Activated CD4-positive, alpha-beta T cell treated with anti-CD3 and anti-CD28 coated beads for 48 hours (primary cell): ENCODE measurements around the gene ATP12A.

ENCODE experiments used
- DNase-seq: peaks from one replicate; pipeline ENCODE4 v3.0.0-alpha.2; 2020

The ATP12A gene

DNA sequence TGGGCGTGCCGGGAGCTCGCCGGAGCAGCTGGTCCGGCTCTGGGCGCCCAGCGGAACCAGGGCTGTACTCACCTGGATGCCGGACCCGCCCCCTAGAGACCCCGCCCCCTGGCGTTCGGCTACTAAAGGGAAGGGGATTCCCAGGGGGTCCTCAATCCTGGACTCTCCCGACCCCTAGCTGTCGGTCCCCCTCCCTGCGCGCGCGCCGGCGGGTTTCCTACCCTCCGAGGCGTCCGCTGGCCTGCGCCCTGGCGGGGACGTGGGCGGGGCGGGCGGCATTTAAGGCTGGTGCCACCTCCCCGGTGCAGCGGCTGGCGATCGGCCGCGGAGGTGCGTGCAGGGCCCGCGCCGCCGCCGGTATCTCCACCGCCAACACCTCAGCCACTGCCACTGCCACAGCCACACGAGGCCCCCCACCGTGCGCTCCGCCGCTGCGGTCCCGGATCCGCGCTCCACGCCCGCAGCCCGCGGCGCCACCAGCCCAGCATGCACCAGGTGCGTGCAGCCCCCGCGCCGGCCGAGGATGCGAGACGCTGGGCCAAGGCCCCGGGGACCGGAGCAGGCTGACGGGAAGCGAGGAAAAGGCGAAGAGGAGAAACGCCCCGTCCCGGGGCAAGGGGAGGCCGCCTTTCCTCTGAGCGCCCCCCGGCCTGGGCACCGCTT lies at the start of gene ATP12A:
ATP12A (plus strand) TSS at position 151 of the 663 bp plus-strand sequence; CDS start at position 487, 336 bp downstream.
- DNase-seq = peak; percentile 46

DNA sequence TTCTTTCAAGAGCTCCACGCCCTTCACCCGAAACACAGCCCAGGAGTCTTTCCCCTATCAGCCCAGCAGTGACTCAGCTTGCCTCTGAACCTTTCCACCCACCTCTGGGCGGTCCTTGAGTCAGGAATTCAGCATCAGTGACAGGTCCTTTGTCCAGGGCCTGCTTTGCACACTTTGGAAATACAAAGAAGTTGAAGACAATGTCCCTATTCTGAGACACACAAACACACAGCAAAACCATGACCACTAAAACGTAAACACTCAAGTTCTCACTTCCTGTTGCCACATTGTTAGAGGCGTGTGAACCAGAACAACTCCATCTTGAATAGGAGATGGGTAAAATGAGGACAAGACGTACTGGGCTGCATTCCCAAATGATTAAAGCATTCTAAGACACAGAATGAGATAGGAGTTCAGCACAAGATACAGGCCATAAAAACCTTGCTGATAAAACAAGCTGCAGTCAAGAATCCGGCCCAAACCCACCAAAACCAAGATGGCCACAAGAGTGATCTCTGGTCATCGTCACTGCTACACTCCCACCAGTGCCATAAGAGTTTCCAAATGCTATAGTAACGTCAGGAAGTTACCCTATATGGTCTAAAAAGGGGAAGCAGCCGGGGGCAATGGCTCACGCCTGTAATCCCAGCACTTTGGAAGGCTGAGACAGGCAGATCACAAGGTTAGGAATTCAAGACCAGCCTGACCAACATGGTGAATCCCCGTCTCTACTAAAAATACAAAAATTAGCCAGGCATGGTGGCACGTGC lies 49.2 kb upstream of the ATP12A start:
- DNase-seq = no peak

DNA sequence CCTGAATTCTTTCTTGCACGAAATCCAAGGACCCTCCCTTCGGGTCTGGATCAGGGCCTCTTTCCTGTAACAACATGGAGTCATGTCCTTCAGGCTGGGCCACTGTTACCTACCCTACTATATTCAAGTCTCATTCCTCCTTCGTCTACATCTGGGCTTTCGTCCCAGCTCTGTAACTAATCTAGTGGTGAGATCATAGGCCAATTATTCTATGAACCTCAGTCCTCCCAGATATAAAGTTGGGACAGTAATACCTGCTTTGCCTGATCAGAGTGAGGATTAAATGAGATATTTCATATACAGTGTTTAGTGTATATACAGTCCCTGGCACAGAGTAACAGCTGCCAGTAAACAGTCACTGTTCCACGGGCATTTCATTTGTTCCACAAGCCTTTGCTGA lies 48.3 kb upstream of the ATP12A start:
- DNase-seq = no peak

DNA sequence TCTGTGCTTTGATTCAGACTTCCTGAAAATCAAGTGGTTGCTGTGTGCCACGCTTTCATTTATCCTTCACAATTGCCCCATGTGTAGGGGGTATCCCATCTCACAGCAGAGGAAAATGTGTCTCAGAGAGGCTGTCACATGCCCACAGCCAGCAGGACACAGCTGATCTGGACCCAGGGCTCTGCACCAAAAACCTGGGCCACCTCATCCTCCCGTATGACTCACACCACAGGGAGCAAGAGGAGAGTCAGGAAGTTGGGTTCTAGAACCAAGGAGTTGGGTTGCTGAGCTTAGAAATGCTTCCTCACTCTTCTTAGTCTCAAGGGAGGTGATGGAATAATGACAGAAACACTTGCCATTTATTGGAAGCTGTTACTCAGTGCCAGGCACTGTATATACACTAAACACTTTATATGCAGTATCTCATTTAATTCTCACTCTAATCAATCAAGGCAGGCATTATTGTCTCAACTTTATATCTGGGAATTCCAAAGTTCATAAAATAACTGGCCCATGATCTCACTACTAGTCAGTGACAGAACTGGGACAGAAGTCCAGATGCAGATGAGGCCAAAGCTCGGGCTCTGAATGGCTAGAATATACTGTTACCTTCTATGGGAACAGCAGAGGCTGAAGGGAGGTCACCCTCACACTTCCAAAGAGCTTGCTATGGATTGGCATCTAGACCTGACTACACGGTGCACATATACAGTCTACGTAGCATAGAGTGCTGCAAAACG lies 47.7 kb upstream of the ATP12A start:
- DNase-seq = no peak

DNA sequence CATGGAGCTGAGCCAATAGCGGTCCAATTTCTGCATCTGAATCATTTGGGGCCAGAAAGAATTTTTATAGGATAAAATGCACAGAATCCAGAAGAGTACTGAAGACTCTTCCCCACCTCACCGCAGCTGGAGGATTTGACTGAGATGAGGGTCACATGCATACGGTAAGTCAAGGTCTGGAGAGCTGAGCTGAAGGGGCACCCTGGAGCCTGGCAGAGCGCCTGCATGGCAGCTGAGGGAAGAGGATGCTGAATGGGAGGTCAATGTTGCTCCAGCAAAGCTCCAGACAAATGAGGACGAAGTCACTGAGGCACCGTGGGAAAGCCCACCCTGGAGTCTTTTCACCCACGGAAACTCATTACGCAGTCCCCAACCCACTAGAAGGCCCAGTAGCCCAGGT lies 43.4 kb upstream of the ATP12A start:
- DNase-seq = no peak

DNA sequence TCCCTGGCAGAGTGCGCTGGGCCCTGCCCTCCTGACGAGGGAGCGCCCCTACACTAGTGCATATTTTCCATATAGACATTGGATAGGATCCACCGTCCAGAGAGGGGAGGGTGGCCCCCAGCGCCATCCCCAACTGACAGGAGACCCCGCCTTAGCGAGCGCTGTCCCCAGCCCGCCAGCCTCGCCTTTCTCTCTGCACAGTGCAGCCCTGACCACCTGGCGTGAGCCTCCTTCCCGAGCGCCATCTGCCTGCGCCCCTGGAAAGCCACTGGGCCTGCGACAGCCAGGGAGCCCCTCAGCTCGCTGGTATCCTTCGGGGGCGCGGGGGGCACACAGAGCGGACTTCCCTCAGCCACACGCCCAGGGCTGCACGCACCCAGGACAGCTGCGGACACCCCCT lies 42.1 kb upstream of the ATP12A start:
- DNase-seq = no peak

DNA sequence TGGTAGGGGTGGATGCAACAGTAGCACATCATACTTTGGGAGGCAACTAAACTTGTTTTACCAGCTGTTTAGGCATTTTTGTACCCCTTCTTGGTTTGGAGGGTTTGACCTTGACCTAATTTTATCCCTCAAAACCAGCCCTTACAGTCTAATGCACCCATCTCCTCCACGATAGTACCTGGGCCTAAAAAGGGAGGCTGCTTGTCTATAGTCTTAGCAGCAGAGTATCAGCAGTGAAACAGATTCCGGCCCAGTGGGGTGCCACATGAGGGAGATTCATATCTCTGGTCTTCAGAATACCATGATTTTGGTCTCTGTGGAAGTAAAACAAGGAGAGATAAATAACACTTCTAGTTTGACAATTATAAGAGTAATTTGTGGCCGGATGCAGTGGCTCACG lies 39.5 kb upstream of the ATP12A start:
- DNase-seq = no peak

DNA sequence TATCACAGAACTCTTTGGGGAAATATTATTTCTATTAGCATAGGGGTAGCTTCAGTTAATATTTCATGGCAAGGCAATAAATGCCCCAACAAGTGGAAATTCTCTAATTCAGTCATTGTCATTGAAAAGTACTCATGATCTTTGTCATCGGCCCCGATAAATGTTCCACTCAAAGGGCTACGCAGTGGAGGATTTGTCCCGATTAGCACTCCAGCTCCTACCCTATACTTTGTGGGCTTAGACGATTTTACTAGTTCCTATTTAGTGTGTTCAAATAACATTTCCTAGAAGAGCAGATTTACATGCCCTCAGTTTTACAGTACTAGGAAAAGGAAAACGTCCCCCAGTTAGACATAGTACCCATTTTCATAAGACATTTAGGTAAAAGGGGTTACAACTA lies 38.0 kb upstream of the ATP12A start:
- no peak for DNase-seq

DNA sequence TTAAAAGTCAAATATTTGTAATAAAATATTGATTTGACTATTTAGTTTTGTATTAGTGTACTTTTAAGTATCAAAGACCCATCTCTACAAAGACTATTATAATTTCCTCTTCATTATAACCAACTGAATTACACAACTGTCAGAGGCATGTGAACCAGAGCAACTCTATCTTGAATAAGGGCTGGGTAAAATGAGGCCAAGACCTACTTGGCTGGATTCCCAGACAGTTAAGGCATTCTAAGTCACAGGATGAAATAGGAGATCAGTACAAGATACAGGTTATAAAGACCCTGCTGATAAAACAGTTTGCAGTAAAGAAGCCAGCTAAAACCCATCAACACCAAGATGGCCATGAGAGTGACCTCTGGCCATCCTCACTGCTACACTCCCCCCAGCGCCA lies 36.2 kb upstream of the ATP12A start:
- DNase-seq = no peak

DNA sequence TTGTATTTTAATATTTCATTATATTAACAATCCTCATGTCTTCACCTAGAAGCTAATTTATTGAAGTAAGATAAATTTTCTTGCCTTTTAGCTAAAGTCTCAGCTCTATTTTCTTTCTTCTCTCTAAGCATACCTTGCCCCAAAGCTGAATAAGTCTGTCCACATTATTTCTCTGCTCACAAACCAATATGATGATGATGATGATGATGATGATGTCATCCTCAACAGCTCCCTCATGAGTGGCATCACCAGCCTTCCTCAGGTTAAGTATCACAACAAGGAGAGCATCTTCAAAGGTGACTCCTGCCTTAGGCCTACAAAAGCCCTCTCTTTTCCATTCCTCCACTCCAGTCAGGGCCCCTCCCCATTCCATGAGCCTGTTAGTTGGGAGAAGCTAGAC lies 31.9 kb upstream of the ATP12A start:
- DNase-seq = no peak

DNA sequence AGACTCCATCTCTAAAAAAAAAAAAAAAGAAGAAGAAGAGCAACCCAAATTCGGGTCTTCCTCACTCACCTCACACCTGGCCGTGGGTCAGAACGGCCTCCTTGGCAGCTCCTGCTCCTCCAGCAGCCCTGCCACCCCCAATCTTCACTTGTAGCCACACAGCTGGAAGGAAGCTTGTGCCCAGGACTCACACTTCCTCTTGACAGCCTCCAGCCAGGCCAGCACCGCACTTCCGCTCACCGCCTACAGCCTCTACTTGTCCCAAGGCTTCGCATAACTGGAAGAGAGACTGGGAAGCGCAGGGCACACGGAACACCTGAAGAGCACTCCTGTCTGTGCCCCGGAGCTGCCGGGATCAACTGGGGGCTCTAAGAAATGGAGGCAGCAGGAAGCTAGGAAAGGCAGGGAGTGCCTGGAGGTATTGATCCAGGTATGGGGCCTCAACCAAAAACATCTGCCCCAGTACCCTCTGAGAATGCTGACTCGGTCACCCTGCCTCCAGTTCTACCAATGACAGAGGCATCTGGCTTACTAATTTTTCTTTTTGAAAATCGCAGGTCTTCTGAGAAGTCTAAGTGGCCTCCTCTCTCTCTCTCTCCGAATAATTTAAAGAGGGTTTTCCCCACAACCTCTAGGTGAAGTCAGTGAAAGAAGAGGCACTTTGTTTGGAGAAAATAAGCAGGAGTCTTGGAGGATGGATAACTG lies 31.1 kb upstream of the ATP12A start:
- peak; percentile 15 for DNase-seq

DNA sequence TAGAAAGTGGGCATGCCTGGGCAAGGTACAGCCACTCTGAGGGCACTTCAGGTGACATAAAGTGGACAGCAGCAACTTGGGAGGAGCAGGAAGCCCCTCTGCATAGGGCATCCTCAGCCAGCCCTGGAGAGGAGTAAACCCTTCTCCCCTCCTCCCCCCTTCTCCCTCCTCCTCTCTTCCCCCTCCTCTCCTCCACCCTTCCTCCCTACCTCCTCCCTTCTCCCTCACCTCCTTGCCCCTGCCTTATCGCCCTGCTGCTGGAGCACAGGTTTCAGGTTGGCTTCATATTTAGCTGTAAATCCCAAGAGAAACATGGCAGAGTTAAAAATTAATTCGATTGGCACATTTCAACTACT lies 30.5 kb upstream of the ATP12A start:
- no peak for DNase-seq

DNA sequence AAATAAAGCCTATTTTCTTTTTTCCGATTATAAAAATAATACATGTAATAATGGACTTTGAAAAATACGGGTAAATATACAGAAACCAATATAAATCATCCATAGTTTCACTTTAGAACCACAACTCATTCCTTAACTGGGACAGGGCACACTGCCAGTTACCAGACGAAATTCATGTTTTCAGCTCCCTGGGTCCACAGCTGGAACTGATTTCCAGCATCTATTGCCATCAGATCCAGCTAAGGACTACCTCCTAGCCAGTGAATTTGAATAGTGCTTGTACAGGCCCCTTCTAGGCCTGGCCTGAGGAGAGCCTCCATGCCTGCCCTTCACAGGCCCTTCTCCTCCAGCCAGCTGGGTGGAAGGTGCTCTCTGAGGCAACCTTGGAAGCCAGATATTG lies 30.0 kb upstream of the ATP12A start:
- no peak for DNase-seq

DNA sequence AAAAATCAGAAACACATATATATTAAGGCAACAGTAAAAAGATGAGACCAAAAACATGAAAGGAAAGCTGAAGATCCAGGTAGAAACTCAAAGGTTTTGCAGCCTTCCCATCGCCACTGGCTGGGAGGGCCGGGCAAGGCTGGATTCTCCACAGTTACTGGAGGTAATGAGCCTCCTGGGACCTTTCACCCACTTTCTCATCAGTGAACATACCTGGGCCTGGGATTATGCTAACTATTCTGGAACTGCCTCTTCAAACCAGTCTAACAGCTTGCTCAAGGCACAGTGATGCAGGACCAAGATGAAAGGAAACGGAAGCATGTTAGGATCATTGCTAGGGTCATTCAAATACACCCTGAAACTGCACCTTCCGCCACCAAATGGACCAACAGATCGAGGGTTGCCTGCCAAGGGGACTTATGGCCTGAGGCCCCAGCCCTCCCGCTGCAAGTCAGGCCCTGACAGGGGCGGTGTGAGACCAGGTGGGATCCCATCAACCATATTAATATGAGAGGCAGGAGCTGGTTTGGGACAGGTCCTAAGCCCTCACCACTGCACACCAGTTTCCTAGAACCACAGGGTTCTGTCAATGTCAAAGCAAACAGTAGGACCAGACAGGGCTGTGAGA lies 28.4 kb upstream of the ATP12A start:
- no peak for DNase-seq

DNA sequence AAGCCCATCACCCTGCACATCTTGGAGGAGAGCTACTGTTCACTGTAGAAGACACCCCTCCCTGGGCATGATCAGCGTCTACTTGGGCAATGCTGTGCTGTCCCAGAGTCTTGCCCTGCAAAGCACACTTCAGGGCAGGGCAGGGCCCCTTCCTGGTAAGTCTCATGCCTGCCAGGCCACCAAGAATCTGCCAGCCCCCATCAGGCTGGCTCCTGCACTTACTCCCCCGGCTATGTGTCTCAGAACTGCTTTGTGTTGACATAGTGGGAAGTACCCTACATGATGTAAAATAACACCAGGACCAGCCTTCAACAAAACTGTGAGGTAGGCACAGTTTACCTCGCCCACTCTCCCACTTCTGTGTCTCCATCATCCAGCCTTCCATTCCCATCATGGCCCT lies 27.8 kb upstream of the ATP12A start:
- DNase-seq = no peak

DNA sequence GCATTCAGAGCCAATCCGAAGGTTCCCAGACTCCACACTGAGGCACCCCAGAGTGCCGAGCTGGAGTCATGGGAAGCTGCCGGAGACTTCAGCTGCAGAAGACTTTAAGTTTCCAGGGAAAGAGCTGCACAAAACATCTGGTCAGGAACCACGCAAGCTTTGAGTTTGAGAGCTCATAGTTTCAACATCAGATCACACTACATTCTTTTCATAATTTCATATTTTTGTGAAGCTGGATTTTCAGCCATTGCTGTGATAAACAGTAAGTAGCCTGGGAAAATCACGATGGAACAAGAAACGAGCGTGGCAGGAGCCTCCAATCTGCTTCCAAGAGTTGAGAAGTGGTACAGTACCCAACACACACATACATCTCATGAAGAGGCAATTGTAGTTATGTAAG lies 25.5 kb upstream of the ATP12A start:
- no peak for DNase-seq

DNA sequence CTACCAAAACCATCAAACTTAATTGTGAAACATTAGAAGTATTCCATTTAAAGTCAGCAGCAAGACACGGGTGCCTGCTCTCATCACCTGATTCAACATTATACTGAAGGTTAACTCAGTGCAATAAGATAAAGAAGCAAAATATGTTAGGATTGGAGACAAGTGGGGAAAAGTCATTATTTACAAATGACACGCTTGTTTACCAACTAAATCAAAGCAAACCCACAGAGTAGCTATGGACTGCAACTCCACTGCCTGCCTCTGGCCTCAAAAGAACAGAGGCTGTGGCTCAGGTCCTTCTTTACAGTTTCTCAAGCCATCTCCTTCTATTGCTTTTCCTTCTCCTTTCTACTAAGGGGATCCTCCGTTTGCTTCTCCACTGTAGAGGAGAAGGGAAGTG lies 21.0 kb upstream of the ATP12A start:
- DNase-seq = no peak

DNA sequence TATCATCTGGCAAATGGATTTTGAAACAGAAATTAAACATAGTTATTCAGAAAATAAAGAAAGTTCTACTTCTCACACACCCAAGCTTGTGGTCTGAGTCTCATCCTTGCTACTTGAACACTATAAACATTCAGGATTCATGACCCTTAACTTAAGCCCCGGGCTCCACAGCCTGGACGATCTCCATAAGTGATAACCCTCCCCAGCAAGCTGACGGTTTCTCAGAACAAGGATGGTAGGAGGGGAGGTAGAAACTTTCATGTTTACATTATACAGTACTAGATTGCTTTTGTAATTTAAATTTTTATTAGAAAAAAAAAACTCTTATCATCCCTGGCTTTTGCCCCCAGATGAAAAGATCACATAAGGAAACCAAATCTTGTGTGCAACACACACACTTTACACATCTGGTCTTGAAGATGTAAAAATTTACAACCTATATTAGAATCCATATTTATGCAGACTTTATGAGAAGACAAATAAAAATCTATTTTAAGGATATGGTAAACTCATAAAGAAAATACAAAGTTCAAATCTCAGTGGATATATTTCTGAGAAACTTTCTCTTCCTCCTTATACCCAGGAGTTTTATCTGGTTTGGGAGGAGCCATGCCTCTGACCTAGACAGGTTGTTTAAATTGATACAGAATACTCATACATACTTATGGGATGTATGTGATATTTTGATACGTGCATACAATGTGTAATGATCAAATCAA lies 20.0 kb upstream of the ATP12A start:
- DNase-seq = no peak

DNA sequence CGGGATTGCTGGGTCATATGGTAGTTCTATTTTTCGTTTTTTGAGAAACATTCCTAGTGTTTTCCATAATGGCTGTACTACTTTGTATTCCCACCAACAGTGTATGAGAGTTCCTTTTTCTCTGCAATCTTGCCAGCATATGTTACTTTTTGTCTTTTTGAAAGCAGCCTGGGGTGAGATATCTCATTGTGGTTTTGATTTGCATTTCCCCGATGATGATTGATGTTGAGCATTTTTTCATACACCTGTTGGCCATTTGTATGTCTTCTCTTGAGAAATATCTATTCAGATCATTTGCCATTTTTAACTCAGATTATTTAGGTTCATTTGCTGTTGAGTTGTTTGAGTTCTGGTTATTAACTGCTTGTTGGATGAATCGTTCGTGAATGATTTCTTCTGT lies 18.5 kb upstream of the ATP12A start:
- no peak for DNase-seq

DNA sequence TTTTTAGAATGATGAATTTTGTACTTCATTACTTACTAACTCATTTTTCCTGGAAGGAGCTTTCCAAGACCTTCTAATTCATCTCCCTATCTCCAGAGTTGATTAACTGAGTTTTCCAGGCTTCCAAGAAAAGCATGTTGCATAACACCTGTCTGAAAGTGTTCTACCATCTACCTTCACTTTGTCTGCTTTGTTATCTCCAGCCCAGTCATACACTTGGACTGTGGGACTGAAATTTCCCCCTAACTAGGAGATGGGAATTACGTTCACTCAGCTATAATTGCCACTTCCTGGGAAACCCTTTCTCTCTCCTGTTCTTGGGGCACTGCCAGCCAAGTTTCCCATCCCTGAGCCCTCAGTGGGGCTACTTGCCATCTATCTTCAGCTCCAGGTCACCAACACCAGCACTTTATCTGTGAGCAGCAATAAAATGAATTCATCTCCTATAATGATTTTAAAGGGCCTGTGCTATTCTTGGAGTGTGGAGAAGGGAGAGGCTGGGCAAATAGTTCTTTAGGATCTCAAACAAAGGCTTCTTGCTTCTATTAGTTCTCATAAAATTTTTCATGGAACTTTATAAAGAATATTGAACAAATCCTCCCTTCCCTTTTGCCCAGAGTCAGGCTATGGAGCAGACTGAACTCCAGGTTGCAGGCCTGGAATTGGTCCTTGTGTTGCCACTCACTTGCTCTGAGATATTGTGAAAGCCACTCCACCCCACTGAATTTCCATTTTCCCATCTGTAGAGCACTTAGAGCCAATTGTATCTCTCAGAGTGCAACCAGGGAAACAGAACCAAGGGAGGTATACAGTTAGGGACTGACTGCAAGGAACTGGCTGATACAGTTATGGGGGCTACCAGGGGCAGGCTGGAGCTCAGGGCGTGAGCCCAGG lies 17.8 kb upstream of the ATP12A start:
- no peak for DNase-seq

DNA sequence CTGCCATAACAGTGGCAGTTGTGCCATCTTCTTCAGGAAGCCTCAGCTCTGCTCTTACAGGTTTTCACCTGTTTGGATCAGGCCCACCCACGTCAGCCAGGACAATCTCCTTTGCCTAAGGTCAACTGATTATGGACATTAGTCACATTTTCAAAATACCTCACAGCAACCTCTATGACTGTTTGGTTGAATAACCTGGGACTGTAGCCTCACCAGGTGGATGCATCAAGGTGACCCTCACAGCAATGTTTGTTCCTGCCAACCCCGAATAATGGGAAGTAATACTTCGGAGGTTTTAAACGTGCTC lies 17.2 kb upstream of the ATP12A start:
- DNase-seq = no peak

DNA sequence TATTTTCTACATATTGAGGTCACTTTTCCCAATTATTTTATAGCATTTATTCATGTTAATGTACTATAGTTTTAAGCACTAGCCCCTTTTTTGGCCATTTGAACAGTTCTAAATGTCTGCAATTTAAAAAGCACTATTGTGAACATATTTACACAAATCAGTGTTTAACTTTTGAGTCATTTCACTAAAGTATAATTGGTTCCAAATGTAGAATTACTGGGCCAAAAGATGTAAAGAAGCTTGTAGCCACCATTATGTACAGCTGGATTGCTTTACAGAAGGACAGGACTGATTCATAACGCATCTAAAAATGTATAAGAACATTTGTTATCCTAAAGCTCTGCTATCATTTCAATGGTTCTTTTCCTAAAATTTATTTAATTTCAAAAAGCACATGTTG lies 16.6 kb upstream of the ATP12A start:
- no peak for DNase-seq
